ENCODE data around the gene TM9SF4. TPM values are rescaled to one million over a fixed set of nuclear protein-coding genes. Genes with fewer than 3 reads are reported as not detected.
"Not testable (repeated sequence)": the region's sequence is repeated elsewhere in the genome, so short reads cannot be mapped to it uniquely, and the experiment has no call there.

The TM9SF4 gene
- total and polyA plus RNA-seq, 2 donors = 23.2 to 36.3 TPM

- Histone ChIP-seq H3K4me1 (ENCODE audit: insufficient read depth) (no peaks in the 10 kb centered on the region), H3K36me3 (ENCODE audit: insufficient read depth) (peaks cover 5% of the 10 kb centered on the region), H3K4me3 (ENCODE audit: low read depth, low read length) (no peak overlapping the region), H3K27ac (ENCODE audit: low read depth) (no peak overlapping the region)
- 53% methylated on average over 3 of the region's 3 CpGs for whole genome bisulfite sequencing
- no peak for DNase-seq (ENCODE audit: extremely low spot score)
Observed at GRCh38 chr20:32162351-32162750, 52.8 kb downstream of the TM9SF4 start.

- peaks cover 4% of the 10 kb centered on the region for H3K36me3 ChIP-seq (ENCODE audit: insufficient read depth)
- H3K4me3 ChIP-seq (ENCODE audit: low read depth, low read length) = no peak overlapping the region
- DNase-seq (ENCODE audit: extremely low spot score) = no peak
- WGBS = 83% methylated on average over 5 of the region's 5 CpGs
- no peak overlapping the region for H3K27ac ChIP-seq (ENCODE audit: low read depth)
- no peaks in the 10 kb centered on the region for H3K4me1 ChIP-seq (ENCODE audit: insufficient read depth)
Observed at GRCh38 chr20:32163951-32164350, 54.4 kb downstream of the TM9SF4 start.

GRCh38 chr20:32164984-32165735 lies 55.6 kb downstream of the TM9SF4 start:
- no peak overlapping the region for H3K4me3 ChIP-seq (ENCODE audit: low read depth, low read length)
- no peaks in the 10 kb centered on the region for H3K4me1 ChIP-seq (ENCODE audit: insufficient read depth)
- no peak overlapping the region for H3K27ac ChIP-seq (ENCODE audit: low read depth)
- WGBS = 83% methylated on average over 21 of the region's 21 CpGs
- H3K36me3 ChIP-seq (ENCODE audit: insufficient read depth) = no peaks in the 10 kb centered on the region
- DNase-seq (ENCODE audit: extremely low spot score) = no peak

GRCh38 chr20:32165836-32166545 lies 56.5 kb downstream of the TM9SF4 start:
- DNase-seq (ENCODE audit: extremely low spot score) = no peak
- WGBS = 79% methylated on average over 8 of the region's 8 CpGs
- Histone ChIP-seq H3K36me3 (ENCODE audit: insufficient read depth) (no peaks in the 10 kb centered on the region), H3K4me1 (ENCODE audit: insufficient read depth) (no peaks in the 10 kb centered on the region), H3K4me3 (ENCODE audit: low read depth, low read length) (no peak overlapping the region), H3K27ac (ENCODE audit: low read depth) (no peak overlapping the region)

- DNase-seq (ENCODE audit: extremely low spot score) = no peak
- Histone ChIP-seq H3K4me1 (ENCODE audit: insufficient read depth) (no peaks in the 10 kb centered on the region), H3K36me3 (ENCODE audit: insufficient read depth) (no peaks in the 10 kb centered on the region), H3K4me3 (ENCODE audit: low read depth, low read length) (no peak overlapping the region), H3K27ac (ENCODE audit: low read depth) (no peak overlapping the region)
- 95% methylated on average over 4 of the region's 4 CpGs for WGBS
Observed at GRCh38 chr20:32167552-32167951, 58.0 kb downstream of the TM9SF4 start.

- no peak for DNase-seq (ENCODE audit: extremely low spot score)
- 62% methylated on average over 2 of the region's 2 CpGs for WGBS
- H3K27ac ChIP-seq (ENCODE audit: low read depth) = no peak overlapping the region
- H3K4me1 ChIP-seq (ENCODE audit: insufficient read depth) = no peaks in the 10 kb centered on the region
- no peak overlapping the region for H3K4me3 ChIP-seq (ENCODE audit: low read depth, low read length)
- H3K36me3 ChIP-seq (ENCODE audit: insufficient read depth) = no peaks in the 10 kb centered on the region
Observed at GRCh38 chr20:32168184-32168910, 58.8 kb downstream of the TM9SF4 start.

GRCh38 chr20:32177696-32178095 lies 68.2 kb downstream of the TM9SF4 start:
- DNase-seq (ENCODE audit: extremely low spot score); H3K27ac ChIP-seq (ENCODE audit: low read depth); H3K4me1 ChIP-seq (ENCODE audit: insufficient read depth); H3K4me3 ChIP-seq (ENCODE audit: low read depth, low read length); H3K36me3 ChIP-seq (ENCODE audit: insufficient read depth): not testable (repeated sequence)
- WGBS = 94% methylated on average over 7 of the region's 7 CpGs

GRCh38 chr20:32179515-32179914 lies 70.0 kb downstream of the TM9SF4 start:
- 78% methylated on average over 2 of the region's 2 CpGs for WGBS
- DNase-seq (ENCODE audit: extremely low spot score) = no peak

GRCh38 chr20:32179934-32180333 lies 70.4 kb downstream of the TM9SF4 start:
- 91% methylated on average over 4 of the region's 4 CpGs for WGBS
- Histone ChIP-seq H3K27ac (ENCODE audit: low read depth) (no peak overlapping the region), H3K4me1 (ENCODE audit: insufficient read depth) (no peaks in the 10 kb centered on the region), H3K4me3 (ENCODE audit: low read depth, low read length) (no peak overlapping the region), H3K36me3 (ENCODE audit: insufficient read depth) (no peaks in the 10 kb centered on the region)
- DNase-seq (ENCODE audit: extremely low spot score) = no peak

More at GRCh38 chr20:32179515-32179914, 70.0 kb downstream of the TM9SF4 start:
- H3K4me1 ChIP-seq (ENCODE audit: insufficient read depth) = no peaks in the 10 kb centered on the region
- no peak overlapping the region for H3K27ac ChIP-seq (ENCODE audit: low read depth)
- no peak overlapping the region for H3K4me3 ChIP-seq (ENCODE audit: low read depth, low read length)
- no peaks in the 10 kb centered on the region for H3K36me3 ChIP-seq (ENCODE audit: insufficient read depth)

GRCh38 chr20:32181606-32182005 lies 72.1 kb downstream of the TM9SF4 start:
- H3K4me1 ChIP-seq (ENCODE audit: insufficient read depth) = no peaks in the 10 kb centered on the region
- whole genome bisulfite sequencing = 97% methylated on average over 2 of the region's 2 CpGs
- no peak for DNase-seq (ENCODE audit: extremely low spot score)

GRCh38 chr20:32183947-32184635 lies 74.6 kb downstream of the TM9SF4 start:
- H3K27ac ChIP-seq (ENCODE audit: low read depth) = no peak overlapping the region
- DNase-seq (ENCODE audit: extremely low spot score) = no peak
- 95% methylated on average over 4 of the region's 4 CpGs for WGBS
- H3K36me3 ChIP-seq (ENCODE audit: insufficient read depth) = no peaks in the 10 kb centered on the region
- H3K4me1 ChIP-seq (ENCODE audit: insufficient read depth) = peaks cover 2% of the 10 kb centered on the region
- H3K4me3 ChIP-seq (ENCODE audit: low read depth, low read length) = no peak overlapping the region

More at GRCh38 chr20:32181606-32182005, 72.1 kb downstream of the TM9SF4 start:
- H3K27ac ChIP-seq (ENCODE audit: low read depth) = no peak overlapping the region
- no peak overlapping the region for H3K4me3 ChIP-seq (ENCODE audit: low read depth, low read length)
- H3K36me3 ChIP-seq (ENCODE audit: insufficient read depth) = no peaks in the 10 kb centered on the region

- WGBS = 65% methylated on average over 10 of the region's 10 CpGs
- Histone ChIP-seq H3K4me1 (ENCODE audit: insufficient read depth) (peaks cover 3% of the 10 kb centered on the region), H3K4me3 (ENCODE audit: low read depth, low read length) (no peak overlapping the region), H3K27ac (ENCODE audit: low read depth) (no peak overlapping the region), H3K36me3 (ENCODE audit: insufficient read depth) (no peaks in the 10 kb centered on the region)
- DNase-seq (ENCODE audit: extremely low spot score) = no peak
Observed at GRCh38 chr20:32184961-32185603, 75.6 kb downstream of the TM9SF4 start.

GRCh38 chr20:32186506-32186905 lies 77.0 kb downstream of the TM9SF4 start:
- H3K4me3 ChIP-seq (ENCODE audit: low read depth, low read length) = no peak overlapping the region
- no peak for DNase-seq (ENCODE audit: extremely low spot score)
- WGBS = 93% methylated on average over 1 of the region's 1 CpG
- H3K4me1 ChIP-seq (ENCODE audit: insufficient read depth) = peaks cover 3% of the 10 kb centered on the region
- no peaks in the 10 kb centered on the region for H3K36me3 ChIP-seq (ENCODE audit: insufficient read depth)
- H3K27ac ChIP-seq (ENCODE audit: low read depth) = no peak overlapping the region

Measured in urinary bladder (tissue), 4 donors.